Measurements from ENCODE around the gene MAP4K2.
A peak's percentile ranks its signal among the peaks of the same experiment; 100 is the strongest.

DNA sequence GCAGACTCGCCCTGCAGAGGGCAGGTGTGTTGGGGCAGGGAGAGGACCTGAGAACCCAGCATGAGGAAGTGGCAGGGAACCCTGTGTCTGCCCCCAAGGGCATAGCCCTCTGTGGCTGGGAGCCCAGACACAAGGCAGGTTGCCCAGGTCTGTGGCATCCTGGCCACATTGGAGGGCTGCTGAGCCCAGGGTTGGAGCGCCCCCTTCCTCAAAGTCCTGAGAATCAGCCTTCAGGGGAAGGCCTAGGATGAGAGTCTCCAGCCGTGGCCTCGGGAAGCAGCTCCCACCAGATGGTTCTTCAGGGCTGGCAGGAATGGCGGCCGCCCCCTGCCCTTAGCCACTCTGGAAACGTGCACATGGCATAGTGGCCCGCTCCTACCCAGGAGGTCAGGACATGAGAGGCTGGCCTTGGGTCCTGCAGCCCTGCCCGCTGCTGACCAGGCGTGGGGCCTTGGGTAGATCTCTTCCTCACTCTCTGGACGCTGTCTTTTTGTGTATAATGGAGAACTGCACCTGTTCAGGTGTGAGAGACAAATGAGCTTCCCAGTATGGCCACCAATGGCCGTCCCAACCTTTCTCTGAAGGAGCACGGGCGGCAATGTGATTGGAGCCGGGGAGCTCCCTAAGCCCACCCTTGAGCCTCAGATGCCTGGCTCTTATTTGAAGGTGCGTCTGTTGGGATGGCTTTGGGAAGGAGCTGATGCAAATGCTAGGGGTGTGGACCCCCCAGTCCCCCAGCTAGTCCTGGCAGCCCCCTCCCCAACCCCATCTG lies 46.0 kb upstream of the MAP4K2 start:
- TF ChIP-seq, protein P1, sequence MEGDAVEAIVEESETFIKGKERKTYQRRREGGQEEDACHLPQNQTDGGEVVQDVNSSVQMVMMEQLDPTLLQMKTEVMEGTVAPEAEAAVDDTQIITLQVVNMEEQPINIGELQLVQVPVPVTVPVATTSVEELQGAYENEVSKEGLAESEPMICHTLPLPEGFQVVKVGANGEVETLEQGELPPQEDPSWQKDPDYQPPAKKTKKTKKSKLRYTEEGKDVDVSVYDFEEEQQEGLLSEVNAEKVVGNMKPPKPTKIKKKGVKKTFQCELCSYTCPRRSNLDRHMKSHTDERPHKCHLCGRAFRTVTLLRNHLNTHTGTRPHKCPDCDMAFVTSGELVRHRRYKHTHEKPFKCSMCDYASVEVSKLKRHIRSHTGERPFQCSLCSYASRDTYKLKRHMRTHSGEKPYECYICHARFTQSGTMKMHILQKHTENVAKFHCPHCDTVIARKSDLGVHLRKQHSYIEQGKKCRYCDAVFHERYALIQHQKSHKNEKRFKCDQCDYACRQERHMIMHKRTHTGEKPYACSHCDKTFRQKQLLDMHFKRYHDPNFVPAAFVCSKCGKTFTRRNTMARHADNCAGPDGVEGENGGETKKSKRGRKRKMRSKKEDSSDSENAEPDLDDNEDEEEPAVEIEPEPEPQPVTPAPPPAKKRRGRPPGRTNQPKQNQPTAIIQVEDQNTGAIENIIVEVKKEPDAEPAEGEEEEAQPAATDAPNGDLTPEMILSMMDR (IDR thresholded peaks at IDR 0.05): peak in 2 of 7 experiments; percentile 38 to 45
- TF ChIP-seq EP300 (IDR thresholded peaks at IDR 0.05): no peak
- no peak for TF ChIP-seq POLR2A (IDR thresholded peaks at IDR 0.05)
- peak in 2 of 3 donors; percentile 41 to 84 for TF ChIP-seq POLR2AphosphoS5 (IDR thresholded peaks at IDR 0.05)

All from stomach (tissue), 4 donors.